HG03520 (cell line): ENCODE data around the gene GALNT10.

Experiments used
- ATAC-seq: cut with Tn5 transposase; IDR thresholded peaks from one replicate; pipeline ENCODE4 v1.9.1; 2021; ENCODE audit warnings: mild to moderate bottlenecking, moderate library complexity; ENCODE audit not compliant: unreplicated experiment

The GALNT10 gene

DNA sequence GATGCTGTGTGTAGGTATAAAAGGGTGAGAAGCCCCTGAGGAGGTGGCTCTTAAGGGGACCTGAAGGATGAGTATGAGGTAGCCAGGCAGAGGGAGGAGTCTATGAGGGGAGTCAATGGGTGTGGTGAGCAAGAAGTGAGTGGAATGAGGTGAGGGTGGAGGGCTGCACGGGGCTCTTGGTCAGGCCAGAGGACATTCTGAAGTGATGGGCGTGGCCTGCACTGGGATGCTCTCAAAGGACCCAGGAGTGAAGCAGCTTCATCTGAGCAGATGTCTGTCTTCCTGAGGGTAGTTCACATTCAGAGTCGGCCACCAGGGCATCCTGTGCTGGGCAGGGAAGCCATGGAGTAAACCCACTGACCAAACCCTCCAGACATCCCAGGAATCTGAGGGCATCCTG, 210.1 kb downstream of the GALNT10 start:
- no peak for ATAC-seq

GRCh38 chr5:154401355-154401754, 210.8 kb downstream of the GALNT10 start:
- no peak for ATAC-seq

DNA sequence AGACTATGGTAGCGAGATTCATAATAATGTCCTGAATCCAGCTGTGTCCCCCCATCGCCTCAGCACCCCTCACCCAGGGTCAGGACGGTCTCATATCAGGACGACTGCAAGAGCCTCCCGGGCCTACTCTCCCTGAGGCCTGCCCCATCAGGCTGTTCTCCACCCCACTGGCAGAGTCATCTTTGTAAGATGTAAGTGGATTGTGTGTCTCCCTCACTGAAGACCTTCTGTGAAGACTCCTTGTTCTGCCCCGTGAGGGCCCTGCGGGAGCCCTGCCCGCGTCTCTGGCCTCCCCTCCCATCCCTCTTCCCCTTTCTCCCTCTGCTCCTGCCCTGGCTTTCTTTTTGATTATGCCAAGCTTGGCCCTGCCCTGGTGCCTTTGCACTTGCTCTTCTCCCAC, 211.4 kb downstream of the GALNT10 start:
- ATAC-seq = no peak

GRCh38 chr5:154402611-154403010, 212.1 kb downstream of the GALNT10 start:
- no peak for ATAC-seq

DNA sequence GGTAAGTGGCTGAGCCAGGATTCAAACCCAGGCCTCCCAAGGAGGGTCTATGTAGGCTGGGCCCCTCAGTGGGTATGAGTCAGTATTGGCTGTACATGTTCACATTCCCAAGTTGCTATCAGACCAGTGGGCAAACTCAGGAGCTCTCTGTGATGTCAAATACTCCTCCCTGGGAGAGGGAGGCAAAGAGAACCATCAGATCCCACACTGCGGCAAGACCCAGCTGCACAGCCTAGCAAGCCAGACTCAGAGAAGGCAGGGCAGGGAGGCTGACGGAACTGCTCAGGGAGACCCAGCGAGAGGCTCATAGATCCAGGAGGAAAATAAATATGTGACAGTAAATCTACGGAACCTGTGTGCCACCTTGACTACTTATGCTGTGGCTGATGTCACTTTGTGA, 212.7 kb downstream of the GALNT10 start:
- no peak for ATAC-seq

DNA sequence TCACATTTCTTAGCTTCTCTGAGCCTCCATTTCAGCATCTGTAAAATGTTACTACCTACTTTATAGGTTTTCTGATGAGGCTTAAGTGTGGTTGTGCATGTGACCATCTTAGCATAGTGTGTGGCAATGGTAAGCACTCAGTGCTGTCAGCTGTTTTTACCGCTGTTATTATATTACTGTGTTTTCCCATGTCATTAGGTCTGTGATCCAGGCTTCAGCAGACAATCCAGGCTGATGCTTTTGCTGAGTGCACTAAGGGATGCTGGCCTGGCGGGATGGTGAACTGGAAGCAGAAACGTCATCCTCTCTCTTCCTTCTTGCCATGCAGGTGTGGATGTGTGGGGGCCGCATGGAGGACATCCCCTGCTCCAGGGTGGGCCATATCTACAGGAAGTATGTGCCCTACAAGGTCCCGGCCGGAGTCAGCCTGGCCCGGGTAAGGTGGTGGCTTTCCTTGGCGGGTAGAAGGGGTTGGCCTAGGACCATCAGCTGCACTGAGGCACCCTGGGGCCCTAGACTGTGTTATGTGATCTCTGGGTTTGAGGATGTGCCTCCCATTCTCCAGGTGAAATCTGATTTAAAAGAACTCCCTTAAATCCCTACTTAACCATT, 213.3 kb downstream of the GALNT10 start:
- ATAC-seq = no peak

- peak; percentile 93 for ATAC-seq
These were observed 214.7 kb downstream of the GALNT10 start for GRCh38 chr5:154405078-154405792.

DNA sequence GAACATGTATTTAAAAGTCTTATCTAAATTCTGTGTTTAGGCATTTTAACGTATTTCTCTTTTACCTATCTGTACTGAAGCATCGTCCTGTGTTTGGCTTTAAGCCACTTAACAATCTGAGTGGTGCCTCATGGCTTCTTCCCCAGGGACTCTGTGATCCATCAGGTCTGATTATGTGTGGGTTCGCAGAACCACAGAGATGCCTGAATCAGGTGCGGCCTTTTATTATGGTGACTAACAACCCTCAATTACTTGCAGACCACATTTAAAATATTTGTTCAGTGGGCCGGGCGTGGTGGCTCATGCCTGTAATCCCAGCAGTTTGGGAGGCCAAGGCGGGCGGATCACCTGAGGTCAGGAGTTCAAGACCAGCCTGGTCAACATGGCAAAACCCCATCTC, 215.7 kb downstream of the GALNT10 start:
- ATAC-seq = no peak

DNA sequence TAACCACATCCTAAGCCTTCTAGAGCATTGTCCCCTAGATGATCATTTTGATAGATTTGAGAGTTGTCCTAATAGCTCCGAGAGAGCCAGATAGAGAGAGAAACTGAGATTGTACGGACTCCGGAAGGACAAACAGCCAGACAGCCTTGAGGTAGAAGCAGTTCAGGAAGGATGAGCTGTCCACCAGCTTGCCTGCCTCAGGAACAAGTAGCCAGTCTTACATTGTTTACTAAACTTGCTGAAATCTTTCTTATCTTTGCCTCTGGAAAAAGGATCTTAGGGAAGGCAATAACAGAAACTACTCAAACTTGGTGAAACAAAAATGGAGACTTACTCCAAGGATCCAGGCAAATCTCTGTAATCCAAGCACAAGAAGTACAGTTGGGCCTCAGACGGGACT, 216.3 kb downstream of the GALNT10 start:
- no peak for ATAC-seq

DNA sequence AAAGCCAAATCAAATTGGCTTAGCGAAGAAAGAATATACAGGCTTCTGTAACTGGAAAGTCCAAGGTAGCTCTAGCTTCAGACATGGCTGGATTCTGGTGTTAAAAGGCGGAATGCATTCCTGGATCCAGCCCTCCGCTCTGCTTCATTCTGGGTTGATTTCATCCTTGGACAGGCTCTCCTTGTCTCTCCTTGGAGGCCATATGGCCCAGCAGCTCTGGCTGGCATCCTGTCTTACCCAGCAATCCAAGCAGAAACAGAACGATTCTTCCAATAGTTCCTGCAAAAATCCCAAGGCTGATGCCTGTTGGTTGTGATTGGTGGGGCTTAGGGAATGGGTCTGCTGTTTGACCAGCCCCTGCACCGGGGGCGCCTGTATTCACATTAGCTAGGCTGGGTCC, 218.3 kb downstream of the GALNT10 start:
- no peak for ATAC-seq

DNA sequence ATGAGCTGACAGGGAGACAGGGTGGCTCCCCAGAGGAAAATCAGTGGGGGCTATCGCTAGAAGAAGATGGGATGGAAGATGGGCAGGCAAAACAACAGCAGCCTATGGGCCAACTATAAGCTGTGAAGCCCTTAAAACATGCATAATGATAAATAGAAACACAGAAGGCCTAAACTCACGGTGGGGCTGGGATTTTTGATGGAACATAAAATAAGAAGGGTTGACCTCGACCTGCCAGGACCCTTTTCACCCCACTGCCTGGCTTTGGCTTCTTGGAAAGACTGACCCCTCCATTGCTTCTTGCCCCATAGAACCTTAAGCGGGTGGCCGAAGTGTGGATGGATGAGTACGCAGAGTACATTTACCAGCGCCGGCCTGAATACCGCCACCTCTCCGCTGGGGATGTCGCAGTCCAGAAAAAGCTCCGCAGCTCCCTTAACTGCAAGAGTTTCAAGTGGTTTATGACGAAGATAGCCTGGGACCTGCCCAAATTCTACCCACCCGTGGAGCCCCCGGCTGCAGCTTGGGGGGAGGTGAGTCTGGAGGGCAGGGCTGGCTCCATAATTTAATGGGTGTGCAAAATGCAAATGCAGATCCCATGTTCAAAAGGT, 218.8 kb downstream of the GALNT10 start:
- no peak for ATAC-seq

DNA sequence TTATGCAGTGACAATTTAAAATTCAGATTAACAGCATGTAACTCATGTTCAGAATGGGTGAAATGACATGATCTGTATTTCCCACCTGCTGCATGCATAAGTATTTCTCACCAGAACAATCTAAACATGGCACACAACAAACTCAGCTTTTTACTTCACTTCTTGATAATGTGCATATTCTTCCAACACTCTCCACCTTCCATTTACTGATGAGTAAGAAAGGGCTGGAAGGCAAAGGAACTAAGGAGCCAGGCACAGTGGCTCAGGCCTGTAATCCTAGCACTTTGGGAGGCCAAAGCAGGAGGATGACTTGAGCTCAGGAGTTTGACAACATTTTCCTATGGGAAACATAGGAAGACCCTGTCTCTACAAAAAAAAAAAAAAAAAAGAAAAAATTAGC, 219.5 kb downstream of the GALNT10 start:
- ATAC-seq = no peak

GRCh38 chr5:154410786-154411185, 220.3 kb downstream of the GALNT10 start:
- ATAC-seq = no peak

GRCh38 chr5:154411338-154411737, 220.8 kb downstream of the GALNT10 start:
- ATAC-seq = no peak

GRCh38 chr5:154412316-154412715, 221.8 kb downstream of the GALNT10 start:
- no peak for ATAC-seq

GRCh38 chr5:154412925-154413324, 222.4 kb downstream of the GALNT10 start:
- no peak for ATAC-seq

- ATAC-seq = no peak
These were observed 224.6 kb downstream of the GALNT10 start for GRCh38 chr5:154415114-154415513.

GRCh38 chr5:154418344-154418820, 227.8 kb downstream of the GALNT10 start:
- no peak for ATAC-seq

DNA sequence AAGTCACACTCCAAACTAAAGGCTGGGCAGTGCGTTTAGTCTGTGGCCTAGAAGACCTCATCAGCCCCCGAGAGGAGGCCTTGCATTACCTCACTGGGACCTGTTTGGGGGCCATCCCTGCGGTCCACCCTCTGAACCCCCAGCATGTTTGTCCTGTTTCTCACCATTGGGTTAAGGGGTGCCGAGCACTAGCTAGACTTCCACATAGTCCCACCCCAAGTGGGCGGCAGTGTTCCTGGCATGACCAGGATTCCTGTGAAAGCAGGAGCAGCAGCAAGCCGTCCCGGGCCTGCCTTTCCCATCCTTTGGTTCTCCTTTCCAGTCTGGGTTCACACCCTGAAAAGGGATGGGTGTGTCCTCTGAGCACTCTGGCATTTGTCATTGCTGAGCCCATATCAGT, 228.7 kb downstream of the GALNT10 start:
- no peak for ATAC-seq

GRCh38 chr5:154421868-154422267, 231.3 kb downstream of the GALNT10 start:
- ATAC-seq = no peak

DNA sequence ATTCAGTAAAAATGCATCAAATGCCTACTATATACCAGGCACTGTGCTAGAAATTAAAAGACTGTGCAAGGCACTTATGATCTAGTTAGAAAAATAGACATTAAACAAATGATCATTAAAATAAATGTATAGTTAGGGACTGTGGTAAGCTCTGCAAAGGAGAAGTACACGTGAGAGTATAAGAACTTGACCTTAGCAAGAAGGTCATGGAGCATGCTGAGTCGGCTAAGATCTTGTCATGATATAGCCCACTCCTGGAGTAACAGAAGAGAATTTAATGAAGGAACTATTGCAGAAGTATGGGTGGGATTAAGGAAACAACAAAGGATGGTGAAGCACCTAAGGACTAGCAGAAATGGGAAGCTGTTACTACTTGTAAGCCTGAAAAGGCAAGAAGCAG, 231.8 kb downstream of the GALNT10 start:
- ATAC-seq = no peak

- ATAC-seq = no peak
These were observed 237.7 kb downstream of the GALNT10 start for GRCh38 chr5:154428208-154428607.
